ENCODE measurements around the gene ELF1.

The ELF1 gene

DNA sequence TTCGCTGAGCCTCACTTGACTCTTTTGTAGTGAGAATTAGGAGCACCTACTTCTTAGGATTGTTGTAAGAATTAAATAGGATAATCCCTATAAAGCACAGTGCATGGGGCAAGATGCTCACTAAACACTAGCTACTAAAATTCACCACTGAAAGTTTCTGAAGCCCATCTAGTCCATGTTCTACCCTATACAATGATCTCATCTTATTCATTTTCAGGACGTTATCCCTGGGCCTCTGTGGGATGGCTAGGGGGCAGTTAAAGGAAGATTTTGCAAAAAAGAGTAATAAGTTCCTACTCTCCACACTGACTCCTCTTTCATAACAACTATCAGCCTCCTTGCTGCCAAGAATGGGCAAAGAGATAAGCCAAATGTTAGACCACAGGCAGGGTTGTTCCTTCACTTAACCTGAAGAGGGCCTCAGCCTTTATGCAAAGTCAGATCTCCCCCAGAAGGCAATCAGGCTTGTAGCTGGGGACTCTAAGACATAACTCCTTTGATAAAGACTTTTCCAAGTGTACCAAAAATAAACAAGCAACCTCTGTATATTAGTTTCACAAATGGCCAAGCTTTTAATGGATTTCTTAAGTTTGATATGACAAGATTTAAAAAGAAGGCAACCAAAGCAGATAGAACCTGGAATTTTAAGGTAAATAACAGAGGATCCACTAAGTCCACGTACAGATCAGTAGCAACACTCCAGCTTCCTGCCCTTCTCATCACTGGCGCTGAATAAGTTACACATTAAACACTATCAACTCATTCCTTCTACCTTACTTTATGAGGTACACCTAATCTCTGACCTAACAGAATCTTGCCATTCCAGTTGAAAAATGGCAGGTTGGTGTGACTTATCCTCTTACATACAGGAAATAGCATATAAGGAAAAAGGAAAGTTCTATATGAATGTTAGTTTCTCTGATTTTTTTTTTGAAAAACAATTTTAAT is 44.4 kb downstream of the ELF1 start:
- H3K27me3 Mint-ChIP-seq = no peaks in the 10 kb centered on the region
- peaks cover 13% of the 10 kb centered on the region for H3K36me3 Mint-ChIP-seq
- H3K27ac Mint-ChIP-seq = peak overlapping the region; percentile 72
- no peaks in the 10 kb centered on the region for H3K9me3 Mint-ChIP-seq
- peaks cover 68% of the 10 kb centered on the region for H3K4me1 Mint-ChIP-seq
- ATAC-seq (ENCODE audit: low read depth) (peak; percentile 94), DNase-seq (ENCODE audit: low spot score in 2 of 2) (peak in 1 of 2 donors; percentile 43)
- H3K4me3 Mint-ChIP-seq = peak overlapping the region; percentile 69

DNA sequence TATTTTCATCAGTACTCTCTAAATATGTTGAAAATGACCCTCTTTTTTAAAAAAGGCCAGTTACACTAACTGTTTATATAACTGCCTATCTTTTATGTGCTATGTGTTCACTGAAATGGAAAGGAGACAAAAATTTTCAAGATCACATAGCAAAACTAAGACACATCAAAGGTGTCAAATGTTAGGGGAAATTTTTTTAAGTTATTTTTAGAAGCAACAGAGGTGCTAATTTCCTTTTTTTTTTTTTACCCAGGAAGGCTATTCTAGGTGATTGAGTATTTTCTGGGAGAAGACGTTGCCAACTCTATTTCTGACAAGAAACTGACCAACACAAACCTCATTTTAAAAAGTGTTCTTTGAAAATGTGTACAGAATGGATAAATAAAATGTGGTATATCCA is 45.7 kb downstream of the ELF1 start:
- DNase-seq (ENCODE audit: low spot score in 2 of 2) (no peak), ATAC-seq (ENCODE audit: low read depth) (peak; percentile 14)
- Mint-ChIP-seq H3K36me3 (peaks cover 12% of the 10 kb centered on the region), H3K27ac (peak overlapping the region; percentile 72), H3K27me3 (no peaks in the 10 kb centered on the region), H3K4me3 (peak overlapping the region; percentile 24), H3K9me3 (no peaks in the 10 kb centered on the region), H3K4me1 (peaks cover 66% of the 10 kb centered on the region)

DNA sequence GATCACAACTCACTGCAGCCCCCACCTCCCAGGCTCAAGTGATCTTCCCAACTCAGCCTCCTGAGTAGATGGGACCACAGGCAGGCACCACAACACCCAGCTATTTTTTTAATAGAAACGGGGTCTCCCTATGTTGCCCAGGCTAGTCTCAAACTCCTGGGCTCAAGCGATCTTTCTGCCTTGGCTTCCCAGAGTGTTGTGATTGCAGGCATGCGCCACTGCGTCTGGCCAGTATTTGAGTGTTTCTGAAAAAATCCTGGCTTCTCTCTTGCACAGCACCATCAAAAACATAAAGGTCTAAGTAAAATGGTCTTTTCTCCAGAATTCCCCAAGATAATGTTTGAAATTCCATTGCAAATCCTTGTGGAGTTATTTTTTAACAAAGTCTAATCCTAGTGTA is 47.8 kb downstream of the ELF1 start:
- H3K9me3 Mint-ChIP-seq = no peaks in the 10 kb centered on the region
- no peaks in the 10 kb centered on the region for H3K27me3 Mint-ChIP-seq
- DNase-seq (ENCODE audit: low spot score in 2 of 2) (no peak), ATAC-seq (ENCODE audit: low read depth) (no peak)
- H3K4me1 Mint-ChIP-seq = peaks cover 60% of the 10 kb centered on the region
- H3K27ac Mint-ChIP-seq = peak overlapping the region; percentile 84
- H3K36me3 Mint-ChIP-seq = peaks cover 4% of the 10 kb centered on the region
- no peak overlapping the region for H3K4me3 Mint-ChIP-seq

DNA sequence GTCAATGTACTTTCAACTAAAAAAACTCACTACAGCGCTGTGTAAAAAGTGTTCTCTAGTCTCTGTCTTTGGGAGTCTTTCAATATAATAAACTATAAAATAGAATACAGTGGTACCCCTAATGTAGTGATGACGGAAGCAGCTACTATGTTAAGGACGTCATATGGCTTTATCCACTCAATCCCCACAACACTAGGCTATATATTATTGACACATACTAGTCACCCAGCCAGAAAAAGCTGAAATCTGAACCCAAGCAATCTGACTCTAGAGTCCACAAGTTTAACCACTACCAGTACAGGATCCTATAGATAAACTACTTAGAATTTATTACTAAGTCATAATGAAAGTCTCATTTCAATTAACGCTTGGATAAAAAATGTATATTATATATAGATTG is 48.3 kb downstream of the ELF1 start:
- Mint-ChIP-seq H3K36me3 (peaks cover 4% of the 10 kb centered on the region), H3K4me3 (no peak overlapping the region), H3K27ac (peak overlapping the region; percentile 84), H3K27me3 (no peaks in the 10 kb centered on the region), H3K9me3 (no peaks in the 10 kb centered on the region), H3K4me1 (peaks cover 56% of the 10 kb centered on the region)
- no peak for ATAC-seq (ENCODE audit: low read depth)
- no peak for DNase-seq (ENCODE audit: low spot score in 2 of 2)

DNA sequence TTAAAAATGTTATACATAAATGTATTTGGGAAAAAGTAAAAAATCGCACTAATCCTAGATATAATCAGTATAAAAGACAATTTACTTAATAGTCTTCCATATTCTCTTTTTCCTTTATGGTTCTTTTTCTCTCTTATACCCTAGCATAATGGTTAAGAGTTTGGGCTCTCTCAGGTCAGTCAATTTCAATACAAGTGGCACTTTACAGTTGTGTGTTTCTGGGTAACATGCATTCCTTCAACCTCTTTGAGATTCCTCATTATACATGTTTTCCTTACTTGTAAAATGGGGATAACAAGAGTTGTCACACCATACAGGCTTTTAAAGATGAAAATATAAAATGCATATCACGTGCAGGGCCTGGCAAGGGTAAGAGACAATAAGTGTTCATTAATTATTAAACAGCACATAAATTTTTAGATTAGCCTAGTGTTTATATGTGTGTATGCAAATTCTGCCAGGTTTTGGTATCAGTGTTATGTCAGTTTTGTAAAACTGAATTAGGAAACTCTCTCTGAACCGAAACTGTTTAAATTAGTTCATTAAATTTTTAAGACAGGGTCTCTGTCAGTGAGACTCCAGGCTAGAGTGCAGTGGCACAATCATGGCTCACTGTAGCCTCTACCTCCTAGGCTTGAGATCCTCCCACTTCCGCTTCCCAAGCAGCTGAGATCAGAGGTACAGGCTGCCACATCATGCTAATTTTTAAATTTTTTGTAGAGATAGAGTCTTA is 49.8 kb downstream of the ELF1 start:
- Mint-ChIP-seq H3K4me1 (peaks cover 54% of the 10 kb centered on the region), H3K36me3 (peaks cover 6% of the 10 kb centered on the region), H3K9me3 (no peaks in the 10 kb centered on the region), H3K4me3 (peak overlapping the region; percentile 46), H3K27me3 (no peaks in the 10 kb centered on the region), H3K27ac (peak overlapping the region; percentile 84)
- ATAC-seq (ENCODE audit: low read depth) = peak; percentile 66
- DNase-seq (ENCODE audit: low spot score in 2 of 2) = no peak

DNA sequence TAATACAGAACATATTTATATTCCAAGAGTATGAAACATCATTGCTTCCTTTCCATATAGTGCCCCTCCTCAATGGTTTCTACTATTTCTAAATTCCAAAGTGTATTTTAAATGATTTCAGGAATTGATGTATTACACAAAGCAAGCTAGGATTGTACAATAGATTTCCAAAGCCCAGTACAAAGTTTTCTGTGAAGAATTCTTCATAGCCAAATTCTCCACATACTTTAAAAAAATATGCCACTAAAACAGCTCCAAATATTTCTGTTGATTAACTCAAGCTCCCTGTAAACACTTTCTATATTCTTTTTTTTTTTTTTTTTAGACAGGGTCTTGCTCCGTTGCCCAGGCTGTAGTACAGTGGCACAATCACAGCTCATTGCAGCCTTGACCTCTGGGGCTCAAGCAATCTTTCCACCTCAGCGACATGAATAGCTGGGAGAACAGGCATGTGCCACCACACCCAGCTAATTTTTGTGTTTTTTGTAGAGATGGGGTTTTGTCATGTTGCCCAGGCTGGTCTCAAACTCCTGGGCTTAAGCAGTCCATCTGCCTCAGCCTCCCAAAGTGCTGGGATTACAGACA is 50.6 kb downstream of the ELF1 start:
- Mint-ChIP-seq H3K27ac (no peak overlapping the region), H3K4me3 (no peak overlapping the region), H3K27me3 (no peaks in the 10 kb centered on the region), H3K9me3 (no peaks in the 10 kb centered on the region), H3K36me3 (peaks cover 6% of the 10 kb centered on the region), H3K4me1 (peaks cover 58% of the 10 kb centered on the region)
- no peak for DNase-seq (ENCODE audit: low spot score in 2 of 2)
- ATAC-seq (ENCODE audit: low read depth) = no peak

DNA sequence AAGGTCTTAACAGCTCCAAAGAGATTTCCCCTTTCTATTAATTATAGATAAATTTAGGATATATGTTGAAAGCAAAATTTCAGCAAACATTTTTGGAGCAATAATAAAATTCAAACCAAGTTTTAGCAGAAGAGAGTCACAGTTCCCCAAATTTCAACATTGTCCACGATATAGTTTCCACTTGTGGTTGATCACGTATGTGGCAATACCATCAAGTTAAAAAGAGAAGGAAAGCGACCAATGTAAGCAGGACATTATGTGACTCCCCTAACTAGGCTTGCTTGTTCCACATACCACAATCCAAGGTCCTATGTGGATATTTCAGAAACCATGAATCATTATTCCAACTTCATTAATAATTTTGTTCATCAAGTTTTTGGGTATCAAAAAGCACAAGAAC is 52.8 kb downstream of the ELF1 start:
- Mint-ChIP-seq H3K9me3 (no peaks in the 10 kb centered on the region), H3K27me3 (no peaks in the 10 kb centered on the region), H3K36me3 (peaks cover 6% of the 10 kb centered on the region), H3K4me1 (peaks cover 61% of the 10 kb centered on the region), H3K4me3 (no peak overlapping the region), H3K27ac (peak overlapping the region; percentile 77)
- ATAC-seq (ENCODE audit: low read depth) (peak; percentile 34), DNase-seq (ENCODE audit: low spot score in 2 of 2) (no peak)

DNA sequence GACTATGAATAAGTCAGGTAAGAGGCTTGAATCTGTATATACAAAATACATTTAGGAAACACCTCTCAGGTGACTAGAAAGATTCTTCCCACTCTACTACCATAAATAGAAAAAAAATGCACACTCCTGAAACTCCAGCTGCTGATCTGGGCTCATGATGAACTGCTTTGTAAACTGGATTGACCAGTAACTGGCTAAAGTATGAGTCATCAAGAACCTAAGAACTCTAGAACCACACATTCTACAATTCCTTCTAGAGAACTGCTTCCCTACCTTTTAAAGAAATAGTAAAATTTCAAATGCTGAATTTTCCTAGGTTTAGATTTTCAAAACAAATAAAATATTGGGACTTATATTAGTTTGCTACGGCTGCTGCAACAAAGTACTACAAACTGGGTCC is 55.2 kb downstream of the ELF1 start:
- peak overlapping the region; percentile 65 for H3K27ac Mint-ChIP-seq
- DNase-seq (ENCODE audit: low spot score in 2 of 2) (no peak), ATAC-seq (ENCODE audit: low read depth) (no peak)
- no peaks in the 10 kb centered on the region for H3K27me3 Mint-ChIP-seq
- H3K9me3 Mint-ChIP-seq = no peaks in the 10 kb centered on the region
- H3K4me3 Mint-ChIP-seq = no peak overlapping the region
- peaks cover 5% of the 10 kb centered on the region for H3K36me3 Mint-ChIP-seq
- peaks cover 53% of the 10 kb centered on the region for H3K4me1 Mint-ChIP-seq

DNA sequence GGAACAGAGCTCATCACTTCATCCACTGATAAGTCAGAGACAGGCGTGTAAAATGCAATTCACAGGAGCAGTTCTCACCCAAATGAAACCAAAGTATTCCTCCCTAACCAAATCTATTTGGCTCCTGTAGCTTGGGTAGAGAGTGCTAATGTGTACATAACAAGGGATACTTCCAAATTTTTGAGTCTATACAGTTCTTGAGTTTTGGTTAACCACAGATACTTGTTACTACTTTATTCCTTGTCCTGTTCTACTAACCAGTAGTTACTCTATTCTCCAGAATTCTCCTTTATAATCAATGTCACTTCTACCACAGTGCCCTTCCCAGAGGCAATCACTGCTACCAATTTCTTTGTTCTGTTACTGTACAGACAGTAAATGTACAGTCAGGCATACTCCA is 57.3 kb downstream of the ELF1 start:
- ATAC-seq (ENCODE audit: low read depth) (no peak), DNase-seq (ENCODE audit: low spot score in 2 of 2) (no peak)
- Mint-ChIP-seq H3K36me3 (peaks cover 19% of the 10 kb centered on the region), H3K4me1 (peaks cover 51% of the 10 kb centered on the region), H3K9me3 (no peaks in the 10 kb centered on the region), H3K27ac (peak overlapping the region; percentile 89), H3K4me3 (peak overlapping the region; percentile 69), H3K27me3 (no peaks in the 10 kb centered on the region)

DNA sequence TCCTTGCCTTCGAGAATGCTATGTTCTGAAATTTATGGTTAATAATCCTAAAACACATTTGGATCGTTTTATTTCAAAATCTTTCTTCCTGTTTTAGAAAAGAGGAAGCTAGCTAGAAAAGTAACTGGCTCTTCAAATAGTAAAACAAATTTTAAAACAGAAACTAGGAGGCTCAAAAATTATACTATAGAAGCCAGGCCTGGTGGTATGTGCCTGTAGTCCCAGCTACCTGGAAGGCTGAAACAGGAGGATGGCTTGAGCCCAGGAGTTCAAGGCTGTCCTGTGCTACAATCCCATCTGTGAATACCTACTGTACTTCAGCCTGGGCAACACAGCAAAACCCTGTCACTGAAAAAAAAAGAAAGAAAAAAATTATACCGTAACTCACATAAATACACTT is 57.9 kb downstream of the ELF1 start:
- DNase-seq (ENCODE audit: low spot score in 2 of 2) = no peak
- Mint-ChIP-seq H3K36me3 (peaks cover 19% of the 10 kb centered on the region), H3K27me3 (no peaks in the 10 kb centered on the region), H3K27ac (peak overlapping the region; percentile 89), H3K9me3 (no peaks in the 10 kb centered on the region), H3K4me3 (peak overlapping the region; percentile 69), H3K4me1 (peaks cover 46% of the 10 kb centered on the region)
- ATAC-seq (ENCODE audit: low read depth) = peak; percentile 94

DNA sequence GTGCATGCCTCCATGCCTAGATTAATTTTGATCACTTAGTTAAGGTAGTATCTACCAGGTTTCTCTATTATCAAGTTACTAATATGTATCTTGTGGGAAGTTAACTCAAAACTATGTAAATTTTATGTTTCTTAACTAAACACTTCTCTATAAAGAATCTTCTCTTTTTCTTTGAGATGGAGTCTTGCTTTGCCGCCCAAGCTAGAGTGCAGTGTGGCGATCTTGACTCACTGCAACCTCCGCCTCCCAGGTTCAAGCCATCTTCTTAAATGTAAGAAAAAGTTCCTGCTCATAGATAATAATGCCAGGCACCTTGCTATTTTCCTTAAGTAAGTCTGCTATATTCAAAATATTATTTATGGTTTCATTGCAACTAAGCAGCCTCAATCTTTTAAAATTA is 58.4 kb downstream of the ELF1 start:
- peaks cover 46% of the 10 kb centered on the region for H3K4me1 Mint-ChIP-seq
- H3K36me3 Mint-ChIP-seq = peaks cover 19% of the 10 kb centered on the region
- no peak overlapping the region for H3K4me3 Mint-ChIP-seq
- no peaks in the 10 kb centered on the region for H3K27me3 Mint-ChIP-seq
- no peaks in the 10 kb centered on the region for H3K9me3 Mint-ChIP-seq
- ATAC-seq (ENCODE audit: low read depth) (no peak), DNase-seq (ENCODE audit: low spot score in 2 of 2) (no peak)
- no peak overlapping the region for H3K27ac Mint-ChIP-seq

DNA sequence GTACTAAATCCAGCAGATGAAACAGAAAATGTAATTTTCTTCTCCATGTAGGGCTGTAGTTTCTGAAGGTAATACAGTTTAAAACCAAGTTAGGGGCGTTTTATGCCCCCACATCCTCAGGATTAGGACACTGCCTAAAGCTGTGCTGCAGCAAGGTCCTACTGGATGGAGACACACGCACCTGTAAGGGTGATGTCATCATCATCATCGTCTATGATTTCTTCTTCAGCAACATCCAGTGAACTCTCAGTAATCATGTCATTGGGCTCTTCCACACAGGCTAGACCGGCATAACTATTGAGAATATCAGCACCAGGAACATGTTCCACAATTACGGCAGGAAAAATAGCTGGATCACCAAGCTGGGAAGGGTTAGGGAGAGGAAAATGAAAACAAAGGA is 60.5 kb downstream of the ELF1 start:
- ATAC-seq (ENCODE audit: low read depth) (no peak), DNase-seq (ENCODE audit: low spot score in 2 of 2) (no peak)
- no peak overlapping the region for H3K27ac Mint-ChIP-seq
- H3K4me3 Mint-ChIP-seq = no peak overlapping the region
- H3K9me3 Mint-ChIP-seq = no peaks in the 10 kb centered on the region
- H3K4me1 Mint-ChIP-seq = peaks cover 36% of the 10 kb centered on the region
- no peaks in the 10 kb centered on the region for H3K27me3 Mint-ChIP-seq
- peaks cover 22% of the 10 kb centered on the region for H3K36me3 Mint-ChIP-seq

DNA sequence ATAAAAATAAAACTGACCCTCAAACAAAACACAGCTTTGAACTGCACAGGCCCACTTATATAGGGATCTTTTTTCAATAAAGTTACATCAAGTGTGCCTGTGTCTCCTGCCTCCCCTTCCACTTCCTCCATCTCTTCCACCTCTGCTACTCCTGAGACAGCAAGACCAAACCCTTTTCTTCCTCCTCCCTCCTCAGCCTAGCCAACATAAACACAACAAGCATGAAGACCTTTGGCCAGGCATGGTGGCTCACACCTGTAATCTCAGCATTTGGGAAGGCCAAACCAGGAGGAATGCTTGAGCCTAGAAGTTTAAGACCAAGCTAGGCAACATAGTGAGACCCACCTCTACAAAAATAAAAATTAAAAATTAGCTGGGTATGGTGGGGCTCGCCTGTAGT is 72.6 kb downstream of the ELF1 start:
- DNase-seq (ENCODE audit: low spot score in 2 of 2) (no peak), ATAC-seq (ENCODE audit: low read depth) (no peak)
- peaks cover 9% of the 10 kb centered on the region for H3K4me1 Mint-ChIP-seq
- no peak overlapping the region for H3K4me3 Mint-ChIP-seq
- peaks cover 37% of the 10 kb centered on the region for H3K36me3 Mint-ChIP-seq
- no peaks in the 10 kb centered on the region for H3K27me3 Mint-ChIP-seq
- H3K27ac Mint-ChIP-seq = peak overlapping the region; percentile 82
- H3K9me3 Mint-ChIP-seq = no peaks in the 10 kb centered on the region

DNA sequence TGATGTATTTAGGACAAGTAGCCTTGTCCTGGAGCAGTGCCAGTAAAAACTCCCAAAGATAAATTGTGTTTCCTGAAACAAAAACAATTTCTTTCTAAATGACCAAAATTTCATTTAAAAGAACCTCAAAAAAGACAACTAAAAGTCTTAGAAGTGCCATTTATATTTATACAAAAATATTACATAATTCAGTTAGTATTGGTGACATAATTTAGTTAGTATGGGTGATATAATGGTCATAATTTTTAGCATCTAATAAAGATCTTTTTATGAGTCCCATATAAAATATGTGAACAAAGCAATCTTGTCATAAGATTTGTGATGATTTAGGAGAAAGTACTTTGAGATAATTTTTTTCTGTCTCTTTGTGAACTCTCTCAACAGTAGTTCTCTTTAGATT is 76.0 kb downstream of the ELF1 start:
- peaks cover 34% of the 10 kb centered on the region for H3K36me3 Mint-ChIP-seq
- ATAC-seq (ENCODE audit: low read depth) = no peak
- H3K4me1 Mint-ChIP-seq = peaks cover 5% of the 10 kb centered on the region
- H3K4me3 Mint-ChIP-seq = no peak overlapping the region
- H3K9me3 Mint-ChIP-seq = no peaks in the 10 kb centered on the region
- DNase-seq (ENCODE audit: low spot score in 2 of 2) = no peak
- H3K27ac Mint-ChIP-seq = peak overlapping the region; percentile 86
- H3K27me3 Mint-ChIP-seq = no peaks in the 10 kb centered on the region
